Liver (tissue), 9 donors: Measurements from ENCODE around the gene ENOPH1. TPM values are rescaled to one million over a fixed set of nuclear protein-coding genes. Genes with fewer than 3 reads are reported as not detected.

Experiments
- DNase-seq: peaks from one replicate; pipeline ENCODE4 v3.0.0-alpha.2; 2017; ENCODE audit warnings: low spot score
- H3K27ac ChIP-seq, 2 donors: one replicate each; pipeline ENCODE4 v1.7.0; 2013; ENCODE audit warnings: inconsistent platforms in 2 of 2, low read length in 2 of 2, control low read depth in 1 of 2, low read depth in 1 of 2, mild to moderate bottlenecking in 1 of 2
- H3K27me3 ChIP-seq, 4 donors: one replicate each; pipeline versions ENCODE4 v1.6.1 to v1.7.0; 2013; ENCODE audit warnings: low read length in 3 of 4, inconsistent platforms in 1 of 4, mild to moderate bottlenecking in 1 of 4, moderate library complexity in 1 of 4; ENCODE audit not compliant: control insufficient read depth in 4 of 4, insufficient read depth in 4 of 4
- H3K36me3 ChIP-seq, 4 donors: one replicate each; pipeline versions ENCODE4 v1.6.1 to v1.7.0; 2013; ENCODE audit warnings: low read length in 3 of 4, mild to moderate bottlenecking in 3 of 4, low read depth in 1 of 4, moderate library complexity in 1 of 4; ENCODE audit not compliant: control insufficient read depth in 4 of 4, insufficient read depth in 3 of 4
- H3K4me1 ChIP-seq, 4 donors: one replicate each; pipeline versions ENCODE4 v1.6.1 to v1.7.0; 2013; ENCODE audit warnings: low read length in 3 of 4, mild to moderate bottlenecking in 3 of 4, moderate library complexity in 1 of 4; ENCODE audit not compliant: control insufficient read depth in 4 of 4, insufficient read depth in 4 of 4
- H3K4me3 ChIP-seq, 3 donors: one replicate each; pipeline versions ENCODE4 v1.6.1 to v1.7.0; 2013; ENCODE audit warnings: low read length in 3 of 3, control low read depth in 1 of 3, low read depth in 1 of 3, mild to moderate bottlenecking in 1 of 3
- H3K9ac ChIP-seq, 2 donors: one replicate each; pipeline ENCODE4 v1.7.0; 2013; ENCODE audit warnings: low read length in 2 of 2, mild to moderate bottlenecking in 2 of 2, moderate library complexity in 2 of 2, control low read depth in 1 of 2, low read depth in 1 of 2
- H3K9me3 ChIP-seq, 4 donors: one replicate each; pipeline versions ENCODE4 v1.6.1 to v1.7.0; 2013; ENCODE audit warnings: low read length in 3 of 4; ENCODE audit not compliant: control insufficient read depth in 4 of 4
- ATF3 ChIP-seq: IDR thresholded peaks from 2 replicates; pipeline ENCODE4 v1.6.1; 2016; ENCODE audit warnings: antibody characterized with exemption
- CTCF ChIP-seq: fragments of 150-350 bp; IDR thresholded peaks from 2 replicates; pipeline ENCODE4 v1.5.1; 2017; ENCODE audit warnings: improper control_type of control experiment, low read depth, low read length; ENCODE audit not compliant: missing input control
- EGR1 ChIP-seq, 2 donors: IDR thresholded peaks; 2 replicates each; pipeline ENCODE4 v1.6.1; 2016 to 2018; ENCODE audit warnings: antibody characterized with exemption in 2 of 2, low read depth in 2 of 2
- FOXA1 ChIP-seq: IDR thresholded peaks from 2 replicates; pipeline ENCODE4 v1.6.1; 2016; ENCODE audit warnings: antibody characterized with exemption
- FOXA2 ChIP-seq: IDR thresholded peaks from 2 replicates; pipeline ENCODE4 v1.6.1; 2016; ENCODE audit warnings: antibody characterized with exemption
- GABPA ChIP-seq, 2 donors: IDR thresholded peaks in 1 of 2; conservative IDR thresholded peaks in 1 of 2; 2 replicates each; pipeline ENCODE4 v1.6.1; 2016; ENCODE audit warnings: antibody characterized with exemption in 2 of 2, mild to moderate bottlenecking in 1 of 2, moderate library complexity in 1 of 2
- HNF4A ChIP-seq, 2 donors: conservative IDR thresholded peaks; 2 replicates each; pipeline ENCODE4 v1.6.1; 2016; ENCODE audit warnings: antibody characterized with exemption in 2 of 2, mild to moderate bottlenecking in 2 of 2
- HNF4G ChIP-seq: IDR thresholded peaks from 2 replicates; pipeline ENCODE4 v1.6.1; 2016; ENCODE audit warnings: antibody characterized with exemption
- JUND ChIP-seq, 2 donors: IDR thresholded peaks; 2 replicates each; pipeline ENCODE4 v1.6.1; 2016; ENCODE audit warnings: antibody characterized with exemption in 2 of 2
- MAX ChIP-seq: IDR thresholded peaks from 2 replicates; pipeline ENCODE4 v1.6.1; 2016; ENCODE audit warnings: antibody characterized with exemption
- NR2F2 ChIP-seq: IDR thresholded peaks from 2 replicates; pipeline ENCODE4 v1.6.1; 2016; ENCODE audit warnings: antibody characterized with exemption
- RAD21 ChIP-seq, 2 donors: IDR thresholded peaks; 2 replicates each; pipeline ENCODE4 v1.6.1; 2016; ENCODE audit warnings: antibody characterized with exemption in 2 of 2, mild to moderate bottlenecking in 2 of 2
- REST ChIP-seq: IDR thresholded peaks from 2 replicates; pipeline ENCODE4 v1.6.1; 2016; ENCODE audit warnings: antibody characterized with exemption, mild to moderate bottlenecking
- RXRA ChIP-seq, 2 donors: IDR thresholded peaks; 2 replicates each; pipeline ENCODE4 v1.6.1; 2017 to 2018; ENCODE audit warnings: antibody characterized with exemption in 2 of 2, mild to moderate bottlenecking in 1 of 2
- SP1 ChIP-seq: IDR thresholded peaks from 2 replicates; pipeline ENCODE4 v1.6.1; 2018; ENCODE audit warnings: antibody characterized with exemption, mild to moderate bottlenecking
- TAF1 ChIP-seq: conservative IDR thresholded peaks from 2 replicates; pipeline ENCODE4 v1.6.1; 2016; ENCODE audit warnings: antibody characterized with exemption, mild to moderate bottlenecking
- YY1 ChIP-seq: IDR thresholded peaks from 2 replicates; pipeline ENCODE4 v1.6.1; 2016; ENCODE audit warnings: antibody characterized with exemption, mild to moderate bottlenecking
- ZBTB33 ChIP-seq: IDR thresholded peaks from 2 replicates; pipeline ENCODE4 v1.6.1; 2016; ENCODE audit warnings: antibody characterized with exemption
- WGBS: extraction: QIAGEN DNeasy Blood & Tissue Kit; methylation state at CpG from one replicate; pipeline ENCODE4 v1.1.7; 2013; 5-methylcytosine and 5-hydroxymethylcytosine counted together
- polyA plus RNA-seq, 2 donors: library from polyadenylated mRNA; stranded (reverse) in 1 of 2; unstranded in 1 of 2; fragments of 200-250 nt in 1 of 2; fragments of >200 nt in 1 of 2; fragmentation: Nextera tagmentation in 1 of 2; extraction: Ambion mirVana in 1 of 2; gene quantifications; one replicate each; pipeline versions ENCODE4 v1.2.1 to v1.2.3, GENCODE V29; 2013 to 2015
- total RNA-seq, 2 donors: library from RNA; depleted of rRNA; stranded (reverse); fragments of >200 nt; gene quantifications; one replicate each; pipeline ENCODE4 v1.2.3, GENCODE V29; 2014
- donor health status: healthy.
- donor health status: healthy.
- donor health status: healthy.
- donor health status: healthy.
- donor health status: healthy.

ENOPH1 gene
- total RNA-seq = 10 to 100 TPM; 13.1 to 20.0 TPM
- polyA plus RNA-seq = 10 to 100 TPM; 12.1 to 12.4 TPM

GRCh38 chr4:82430193-82430963 lies at the start of gene ENOPH1, which contains the start of gene HNRNPDL:
Gene ENOPH1, plus strand, starts transcription at chr4:82430590. Its CDS starts 240 bp downstream, at chr4:82430830.
Gene HNRNPDL, minus strand, starts transcription at chr4:82430462. Its CDS starts 772 bp downstream, at chr4:82429690.
- Histone ChIP-seq H3K9me3 (no peaks in the 10 kb centered on the region), H3K36me3 (peaks cover 4 to 17% (median 15%) of the 10 kb centered on the region in 4 donors), H3K27me3 (no peaks in the 10 kb centered on the region), H3K27ac (peak within 1 kb of the TSS; percentile 99), H3K9ac (peak within 1 kb of the TSS; percentile 96 to 99), H3K4me1 (peaks cover 0 to 28% (median 22%) of the 10 kb centered on the region in 4 donors), H3K4me3 (peak within 1 kb of the TSS; percentile 85 to 98 (median 93))
- TF ChIP-seq ZBTB33 (peak; percentile 93), TAF1 (peak; percentile 35), YY1 (peak; percentile 69), ATF3 (no peak), REST (no peak), GABPA (IDR thresholded peaks at IDR 0.05 in 1 of 2, conservative IDR thresholded peaks at IDR 0.05 in 1 of 2) (peak in 1 of 2 donors; percentile 66), RAD21 (IDR thresholded peaks at IDR 0.05) (peak in 1 of 2 donors; percentile 10), HNF4G (no peak), HNF4A (conservative IDR thresholded peaks at IDR 0.05) (peak in 1 of 2 donors; percentile 33), FOXA2 (no peak), SP1 (peak; percentile 75), EGR1 (IDR thresholded peaks at IDR 0.05; ENCODE audit: low read depth in 2 of 2) (peak; percentile 97 to 99), RXRA (IDR thresholded peaks at IDR 0.05) (peak; percentile 27 to 35), JUND (IDR thresholded peaks at IDR 0.05) (no peak), FOXA1 (no peak), MAX (peak; percentile 35), NR2F2 (no peak), CTCF (no peak)
- WGBS = under 1% methylated on average over 83 of the region's 83 CpGs
- peak; percentile 93 for DNase-seq
